ENCODE measurements around the gene CA14. TPM values are rescaled to one million over a fixed set of nuclear protein-coding genes. Genes with fewer than 3 reads are reported as not detected.
A peak's percentile ranks its signal among the peaks of the same experiment; 100 is the strongest.
"Not testable (repeated sequence)": the region's sequence is repeated elsewhere in the genome, so short reads cannot be mapped to it uniquely, and the experiment has no call there.

CA14 gene
- 10 to 100 TPM in 3 of 4 donors, 1 to 10 TPM in 1; 6.9 to 22.6 (median 16.3) TPM for total RNA-seq
- 28.3 TPM for polyA plus RNA-seq
- long read RNA-seq, donor 1, partial matches to known transcripts: 0 of 14 reads
- long read RNA-seq, donor 1, other reads (novel, unspliced or antisense): 14 of 14 reads
- long read RNA-seq, donor 2, partial matches to known transcripts: 0 of 6 reads
- long read RNA-seq, donor 2, other reads (novel, unspliced or antisense): 6 of 6 reads
- long read RNA-seq, donor 3, partial matches to known transcripts: 1 of 14 reads
- long read RNA-seq, donor 3, other reads (novel, unspliced or antisense): 13 of 14 reads
- long read RNA-seq, donor 4, partial matches to known transcripts: 0 of 16 reads
- long read RNA-seq, donor 4, other reads (novel, unspliced or antisense): 15 of 16 reads

- WGBS: 35% methylated on average over 13 of the region's 13 CpGs
- H3K27me3 ChIP-seq (ENCODE audit: control insufficient read depth, insufficient read depth): no peaks in the 10 kb centered on the region
- H3K9me3 ChIP-seq (ENCODE audit: control insufficient read depth, low read length): no peaks in the 10 kb centered on the region
- intact Hi-C loops (cut with DNase I): loop anchor here in 2 of 4 donors (2.0 to 10.0 kb wide), 2 partner anchors 23 to 67 kb away; partner anchors contain the start of gene PRPF3 (in 1 of the 2)
- H3K27ac ChIP-seq (ENCODE audit: low read length): peak within 1 kb of the TSS; percentile 57
- peak within 1 kb of the TSS; percentile 45 for H3K4me3 ChIP-seq (ENCODE audit: low read length)
- H3K4me1 ChIP-seq (ENCODE audit: control insufficient read depth, insufficient read depth, low read length): peaks cover 2% of the 10 kb centered on the region
- peak in 1 of 2 donors; percentile 21 for ATAC-seq
- peak in 2 of 3 donors; percentile 64 to 72 for DNase-seq
These were observed at the start of gene CA14 for GRCh38 chr1:150257624-150258585. Gene CA14 (plus strand): TSS chr1:150257774. CDS start chr1:150258129, 355 bp downstream.

- H3K9me3 ChIP-seq (ENCODE audit: control insufficient read depth, low read length); intact Hi-C loops (cut with DNase I); ATAC-seq; H3K4me3 ChIP-seq (ENCODE audit: low read length); H3K27me3 ChIP-seq (ENCODE audit: control insufficient read depth, insufficient read depth); H3K4me1 ChIP-seq (ENCODE audit: control insufficient read depth, insufficient read depth, low read length); DNase-seq; H3K27ac ChIP-seq (ENCODE audit: low read length): not testable (repeated sequence)
- WGBS: 90% methylated on average over 6 of the region's 6 CpGs
These were observed 49.1 kb upstream of the CA14 start for GRCh38 chr1:150208460-150208859.

DNA sequence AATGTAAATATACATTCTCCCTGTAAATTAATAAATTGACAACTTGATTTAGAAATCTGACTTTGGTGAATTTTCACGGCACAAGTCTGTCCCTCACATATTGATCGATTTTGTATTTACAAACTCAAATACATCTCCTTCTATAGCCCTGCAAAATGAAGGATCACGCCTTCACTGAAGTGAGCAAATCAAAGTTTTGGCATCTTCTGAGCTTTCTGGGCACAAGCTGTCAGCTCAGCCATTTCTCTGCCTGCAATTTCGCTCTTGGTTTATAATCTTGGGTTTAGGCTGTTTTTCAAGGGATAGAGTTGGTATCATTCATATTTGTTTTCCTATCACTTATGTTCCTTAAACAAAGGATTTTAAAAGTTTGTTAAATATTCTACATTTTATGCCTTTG, 47.5 kb upstream of the CA14 start:
- no peak for ATAC-seq
- no peaks in the 10 kb centered on the region for H3K4me1 ChIP-seq (ENCODE audit: control insufficient read depth, insufficient read depth, low read length)
- no peak overlapping the region for H3K4me3 ChIP-seq (ENCODE audit: low read length)
- intact Hi-C loops (cut with DNase I): no loop called here
- H3K27ac ChIP-seq (ENCODE audit: low read length): no peak overlapping the region
- H3K9me3 ChIP-seq (ENCODE audit: control insufficient read depth, low read length): no peaks in the 10 kb centered on the region
- no peaks in the 10 kb centered on the region for H3K27me3 ChIP-seq (ENCODE audit: control insufficient read depth, insufficient read depth)
- no peak for DNase-seq
- 91% methylated on average over 4 of the region's 4 CpGs for WGBS

GRCh38 chr1:150210706-150211105, 46.9 kb upstream of the CA14 start:
- no peak overlapping the region for H3K27ac ChIP-seq (ENCODE audit: low read length)
- H3K4me3 ChIP-seq (ENCODE audit: low read length): no peak overlapping the region
- ATAC-seq (no peak), DNase-seq (no peak)
- H3K27me3 ChIP-seq (ENCODE audit: control insufficient read depth, insufficient read depth): no peaks in the 10 kb centered on the region
- no peaks in the 10 kb centered on the region for H3K4me1 ChIP-seq (ENCODE audit: control insufficient read depth, insufficient read depth, low read length)
- WGBS: 96% methylated on average over 4 of the region's 4 CpGs
- intact Hi-C loops (cut with DNase I): no loop called here
- H3K9me3 ChIP-seq (ENCODE audit: control insufficient read depth, low read length): no peaks in the 10 kb centered on the region

GRCh38 chr1:150212070-150212469, 45.5 kb upstream of the CA14 start:
- H3K27me3 ChIP-seq (ENCODE audit: control insufficient read depth, insufficient read depth): no peaks in the 10 kb centered on the region
- H3K9me3 ChIP-seq (ENCODE audit: control insufficient read depth, low read length): no peaks in the 10 kb centered on the region
- WGBS: 96% methylated on average over 9 of the region's 9 CpGs
- ATAC-seq (no peak), DNase-seq (no peak)
- no peak overlapping the region for H3K4me3 ChIP-seq (ENCODE audit: low read length)
- H3K4me1 ChIP-seq (ENCODE audit: control insufficient read depth, insufficient read depth, low read length): no peaks in the 10 kb centered on the region
- intact Hi-C loops (cut with DNase I): no loop called here
- no peak overlapping the region for H3K27ac ChIP-seq (ENCODE audit: low read length)

DNA sequence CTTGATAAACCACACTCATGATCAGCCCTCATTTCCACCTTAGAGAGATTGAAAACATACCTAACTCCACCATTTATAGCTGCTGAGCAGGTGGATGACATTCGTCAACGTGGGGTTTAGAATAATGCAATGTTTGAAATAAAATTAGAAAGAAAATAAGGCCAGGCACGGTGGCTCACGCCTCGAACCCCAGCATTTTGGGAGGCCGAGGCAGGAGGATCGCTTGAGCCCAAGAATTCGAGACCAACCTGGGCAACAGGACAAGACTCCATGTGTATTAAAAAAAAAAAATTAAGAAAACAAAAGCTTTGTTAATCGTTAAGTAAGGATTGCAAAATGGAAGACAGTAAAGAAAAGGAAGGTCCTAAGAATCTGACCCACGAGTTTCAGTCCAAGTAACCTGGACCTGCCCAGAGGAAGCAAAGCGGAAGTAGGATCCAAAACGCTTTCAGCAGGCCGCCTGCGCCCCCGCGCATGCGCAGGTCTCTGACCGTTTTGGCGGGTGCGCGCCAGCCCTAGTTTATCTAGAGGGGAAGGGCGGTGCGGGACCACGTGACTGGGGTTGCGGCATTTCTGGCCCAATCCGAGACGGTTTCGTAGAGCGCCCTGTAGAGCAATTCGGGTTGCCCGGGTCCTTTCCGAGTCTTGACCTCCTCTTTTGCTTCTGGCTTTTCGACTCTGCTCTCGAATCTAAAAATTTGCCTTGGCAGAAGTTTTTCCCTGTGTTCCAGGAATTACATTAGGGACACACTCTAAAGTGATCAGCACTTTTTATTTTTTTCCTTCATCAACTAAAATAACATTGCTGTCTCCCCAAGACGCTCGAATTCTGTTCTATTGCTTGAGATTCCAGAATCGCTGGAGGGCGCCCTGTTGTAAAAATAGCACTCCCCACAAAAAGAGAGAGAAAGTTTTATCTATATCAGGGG, 44.1 kb upstream of the CA14 start:
- DNase-seq (peak; percentile 97 to 99 (median 98)), ATAC-seq (peak; percentile 99 to 100)
- Histone ChIP-seq H3K4me1 (ENCODE audit: control insufficient read depth, insufficient read depth, low read length) (no peaks in the 10 kb centered on the region), H3K4me3 (ENCODE audit: low read length) (peak overlapping the region; percentile 59), H3K27me3 (ENCODE audit: control insufficient read depth, insufficient read depth) (no peaks in the 10 kb centered on the region), H3K27ac (ENCODE audit: low read length) (peak overlapping the region; percentile 54), H3K9me3 (ENCODE audit: control insufficient read depth, low read length) (no peaks in the 10 kb centered on the region)
- 16% methylated on average over 38 of the region's 38 CpGs for WGBS
- intact Hi-C loops (cut with DNase I): no loop called here

GRCh38 chr1:150214099-150214756, 43.3 kb upstream of the CA14 start:
- Histone ChIP-seq H3K4me3 (ENCODE audit: low read length) (peak overlapping the region; percentile 59), H3K27ac (ENCODE audit: low read length) (peak overlapping the region; percentile 54)
- DNase-seq; H3K4me1 ChIP-seq (ENCODE audit: control insufficient read depth, insufficient read depth, low read length); intact Hi-C loops (cut with DNase I); H3K27me3 ChIP-seq (ENCODE audit: control insufficient read depth, insufficient read depth); H3K9me3 ChIP-seq (ENCODE audit: control insufficient read depth, low read length): not testable (repeated sequence)
- ATAC-seq: peak in 1 of 2 donors; percentile 4
- 72% methylated on average over 18 of the region's 18 CpGs for WGBS

DNA sequence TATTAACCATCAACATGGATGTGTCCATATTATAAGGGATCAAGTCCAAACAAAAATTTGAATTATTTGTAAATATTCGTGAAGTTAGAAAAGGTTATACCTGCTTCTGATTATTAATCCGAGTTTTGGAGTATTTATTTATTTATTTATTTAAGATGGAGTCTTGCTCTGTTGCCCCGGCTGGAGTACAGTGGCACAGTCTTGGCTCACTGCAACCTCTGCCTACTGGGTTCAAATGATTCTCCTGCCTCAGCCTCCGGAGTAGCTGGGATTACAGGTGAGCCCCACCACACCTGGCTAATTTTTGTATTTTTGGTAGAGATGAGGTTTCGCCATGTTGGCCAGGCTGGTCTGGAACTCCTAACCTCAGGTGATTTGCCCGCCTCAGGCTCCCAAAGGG, 41.7 kb upstream of the CA14 start:
- ATAC-seq; DNase-seq; H3K9me3 ChIP-seq (ENCODE audit: control insufficient read depth, low read length); H3K4me1 ChIP-seq (ENCODE audit: control insufficient read depth, insufficient read depth, low read length); intact Hi-C loops (cut with DNase I); H3K4me3 ChIP-seq (ENCODE audit: low read length); H3K27me3 ChIP-seq (ENCODE audit: control insufficient read depth, insufficient read depth); H3K27ac ChIP-seq (ENCODE audit: low read length): not testable (repeated sequence)
- WGBS: 96% methylated on average over 6 of the region's 6 CpGs

DNA sequence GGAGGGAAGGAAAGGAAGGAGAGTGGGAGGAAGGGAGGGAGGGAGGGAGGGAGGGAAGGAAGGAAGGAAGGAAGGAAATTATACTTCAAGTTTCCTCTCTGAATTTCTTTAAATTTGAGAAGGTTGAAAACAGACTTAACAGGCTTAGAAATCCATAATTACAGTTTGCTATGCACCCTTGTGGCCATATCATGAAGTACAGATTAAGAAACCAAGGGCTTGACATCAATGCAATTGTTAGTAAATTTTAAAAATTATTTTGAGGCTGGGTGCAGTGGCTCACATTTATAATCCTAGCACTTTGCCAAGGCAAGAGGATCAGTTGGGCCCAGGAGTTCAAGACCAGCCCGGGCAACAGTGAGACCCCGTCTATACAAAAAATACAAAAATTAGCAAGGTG, 36.0 kb upstream of the CA14 start:
- 94% methylated on average over 2 of the region's 2 CpGs for WGBS
- no peak overlapping the region for H3K4me3 ChIP-seq (ENCODE audit: low read length)
- no peak overlapping the region for H3K27ac ChIP-seq (ENCODE audit: low read length)
- no peaks in the 10 kb centered on the region for H3K9me3 ChIP-seq (ENCODE audit: control insufficient read depth, low read length)
- intact Hi-C loops (cut with DNase I): no loop called here
- DNase-seq: no peak
- no peaks in the 10 kb centered on the region for H3K4me1 ChIP-seq (ENCODE audit: control insufficient read depth, insufficient read depth, low read length)
- ATAC-seq: no peak
- no peaks in the 10 kb centered on the region for H3K27me3 ChIP-seq (ENCODE audit: control insufficient read depth, insufficient read depth)

- intact Hi-C loops (cut with DNase I): no loop called here
- no peaks in the 10 kb centered on the region for H3K4me1 ChIP-seq (ENCODE audit: control insufficient read depth, insufficient read depth, low read length)
- no peak for DNase-seq
- no peak overlapping the region for H3K27ac ChIP-seq (ENCODE audit: low read length)
- no peak overlapping the region for H3K4me3 ChIP-seq (ENCODE audit: low read length)
- no peaks in the 10 kb centered on the region for H3K9me3 ChIP-seq (ENCODE audit: control insufficient read depth, low read length)
- ATAC-seq: no peak
- no peaks in the 10 kb centered on the region for H3K27me3 ChIP-seq (ENCODE audit: control insufficient read depth, insufficient read depth)
- 85% methylated on average over 1 of the region's 1 CpG for WGBS
These were observed 32.6 kb upstream of the CA14 start for GRCh38 chr1:150224983-150225382.
